Adrenal gland (tissue), 5 donors: ENCODE measurements around the gene KIF16B.

Experiments
- POLR2A ChIP-seq, 2 donors: fragments of 450-650 bp; IDR thresholded peaks; one replicate each; pipeline ENCODE4 v1.6.1; 2017; ENCODE audit warnings: antibody characterized with exemption in 2 of 2, mild to moderate bottlenecking in 2 of 2, moderate library complexity in 1 of 2
- TF ChIP-seq, protein P1 (sequence below), 6 experiments: fragments of 450-650 bp in 4 of 6; fragments of 200-600 bp in 2 of 6; sonication (generic) in 1 of 6; IDR thresholded peaks; 1 replicate in 5 of 6; 2 replicates in 1 of 6; pipeline versions ENCODE4 v1.5.1 to v1.8.0; 2016 to 2021; ENCODE audit warnings: antibody characterized with exemption in 6 of 6, mild to moderate bottlenecking in 2 of 6, moderate library complexity in 1 of 6
- donor health status: DM: no; HTN: no; CAD: no.

DNA sequence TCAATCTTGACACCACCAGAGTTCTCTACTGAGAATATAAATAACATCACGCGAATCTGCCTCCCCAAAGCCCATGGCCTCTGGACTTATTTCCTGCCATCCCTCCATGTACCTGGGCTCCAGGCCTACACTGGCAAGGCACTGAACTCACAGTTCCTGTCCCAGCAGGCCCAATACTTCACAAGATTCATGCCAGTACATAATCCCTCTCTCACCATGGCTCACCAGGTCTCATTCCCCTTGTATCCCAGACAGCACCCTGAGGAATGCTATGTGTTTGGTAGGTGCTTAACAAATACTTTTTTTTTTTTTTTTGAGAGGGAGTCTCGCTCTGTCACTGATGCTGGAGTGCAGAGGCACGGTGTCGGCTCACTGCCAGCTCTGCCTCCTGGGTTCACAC lies 1.9 kb downstream of the KIF16B start:
- TF ChIP-seq, protein P1, sequence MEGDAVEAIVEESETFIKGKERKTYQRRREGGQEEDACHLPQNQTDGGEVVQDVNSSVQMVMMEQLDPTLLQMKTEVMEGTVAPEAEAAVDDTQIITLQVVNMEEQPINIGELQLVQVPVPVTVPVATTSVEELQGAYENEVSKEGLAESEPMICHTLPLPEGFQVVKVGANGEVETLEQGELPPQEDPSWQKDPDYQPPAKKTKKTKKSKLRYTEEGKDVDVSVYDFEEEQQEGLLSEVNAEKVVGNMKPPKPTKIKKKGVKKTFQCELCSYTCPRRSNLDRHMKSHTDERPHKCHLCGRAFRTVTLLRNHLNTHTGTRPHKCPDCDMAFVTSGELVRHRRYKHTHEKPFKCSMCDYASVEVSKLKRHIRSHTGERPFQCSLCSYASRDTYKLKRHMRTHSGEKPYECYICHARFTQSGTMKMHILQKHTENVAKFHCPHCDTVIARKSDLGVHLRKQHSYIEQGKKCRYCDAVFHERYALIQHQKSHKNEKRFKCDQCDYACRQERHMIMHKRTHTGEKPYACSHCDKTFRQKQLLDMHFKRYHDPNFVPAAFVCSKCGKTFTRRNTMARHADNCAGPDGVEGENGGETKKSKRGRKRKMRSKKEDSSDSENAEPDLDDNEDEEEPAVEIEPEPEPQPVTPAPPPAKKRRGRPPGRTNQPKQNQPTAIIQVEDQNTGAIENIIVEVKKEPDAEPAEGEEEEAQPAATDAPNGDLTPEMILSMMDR (IDR thresholded peaks at IDR 0.05), result no peak
- TF ChIP-seq POLR2A (IDR thresholded peaks at IDR 0.05), result no peak
